B cell (primary cell): ENCODE data around the gene NOTUM.

Experiments
- CTCF ChIP-seq: fragments of 200-600 bp; IDR thresholded peaks from one replicate; pipeline ENCODE4 v1.8.0; 2022; ENCODE audit warnings: antibody characterized with exemption, mild to moderate bottlenecking
- EZH2 ChIP-seq: IDR thresholded peaks from 2 replicates; pipeline ENCODE4 v1.6.1; 2012; ENCODE audit warnings: borderline replicate concordance, low read depth, mild to moderate bottlenecking, moderate library complexity, low read length; ENCODE audit not compliant: insufficient read depth, poor library complexity, severe bottlenecking

GRCh38 chr17:82008941-82009405 is 48.0 kb upstream of the NOTUM start:
- no peak for TF ChIP-seq CTCF
- no peak for TF ChIP-seq EZH2
